ENCODE measurements around the gene CDCA5. TPM values are rescaled to one million over a fixed set of nuclear protein-coding genes. Genes with fewer than 3 reads are reported as not detected.
A peak's percentile ranks its signal among the peaks of the same experiment; 100 is the strongest.

CDCA5 gene
- total and polyA plus RNA-seq, 2 of the 4 experiments (the other 2 are of a cell fraction), result 9.1 to 14.0 TPM

DNA sequence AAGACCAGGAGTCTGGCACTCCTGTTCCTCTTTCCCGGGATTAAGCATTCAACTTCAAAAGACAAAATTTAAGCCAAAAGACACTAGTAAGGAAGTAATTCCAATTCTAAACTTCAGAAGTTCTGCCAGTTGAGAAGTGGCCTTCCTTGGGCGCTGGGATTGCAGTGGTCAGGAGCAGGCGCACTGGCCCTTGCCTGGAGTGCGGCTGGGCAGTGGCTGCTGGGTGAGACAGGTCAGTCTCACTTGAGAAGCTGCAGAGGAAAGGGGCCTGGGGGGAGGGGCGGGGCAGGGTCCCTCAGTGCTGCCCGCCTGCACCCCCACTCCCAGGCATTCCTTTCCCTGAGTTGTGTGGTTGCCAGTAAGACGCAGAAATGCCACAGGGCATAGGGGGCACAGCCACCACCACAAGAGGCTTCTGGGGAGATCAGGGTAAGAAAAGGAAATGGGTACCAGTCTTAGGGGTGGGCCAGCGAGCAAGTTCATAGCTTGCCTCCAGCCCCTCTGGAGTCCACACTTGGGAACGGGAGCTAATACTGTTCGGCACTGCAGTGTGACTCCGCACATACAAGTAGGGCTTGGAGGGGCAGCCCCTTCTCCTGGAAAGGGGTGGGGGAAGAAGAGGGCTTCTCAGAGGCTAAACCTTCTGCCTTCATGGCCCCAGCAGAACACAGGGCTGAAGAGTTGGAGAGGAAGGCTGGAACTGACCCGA lies 43.8 kb upstream of the CDCA5 start:
- intact Hi-C loops (cut with micrococcal nuclease) (no loop called here), dilution Hi-C loops (cut with HindIII; ENCODE audit: low sequenced_read_pairs, unreplicated experiment) (no loop called here), in situ Hi-C loops (cut with MboI; ENCODE audit: low sequenced_read_pairs) (no loop called here)
- no peaks in the 10 kb centered on the region for H3K9me3 ChIP-seq (ENCODE audit: control insufficient read depth, insufficient read depth, low read length)
- H4K8ac ChIP-seq (ENCODE audit: low read depth in 2 of 2, low read length in 2 of 2), result no peak overlapping the region
- H3K14ac ChIP-seq (replicated peaks; ENCODE audit: low read depth, low read length), result no peak overlapping the region
- POLR2A ChIA-PET (ENCODE audit: unreplicated experiment), result no interaction called here
- H3K4me3 ChIP-seq (ENCODE audit: insufficient read depth, low read depth, low read length), result no peak overlapping the region
- BruUV-seq (replicated peaks), result TSS peak; percentile 49
- H2AK9ac ChIP-seq (replicated peaks; ENCODE audit: low read depth, low read length, poor library complexity), result no peak overlapping the region
- H4K20me1 ChIP-seq (ENCODE audit: insufficient read depth, low read length), result peaks cover 18% of the 10 kb centered on the region
- TF ChIP-seq MXI1 (IDR thresholded peaks at IDR 0.05; ENCODE audit: borderline replicate concordance, low read depth, low read length) (no peak), CHD1 (IDR thresholded peaks at IDR 0.05; ENCODE audit: low read depth, low read length) (no peak), NFE2L2 (IDR thresholded peaks at IDR 0.05; ENCODE audit: low read depth, low read length) (no peak), FOS (IDR thresholded peaks at IDR 0.05; ENCODE audit: low read depth, low read length) (no peak), RFX5 (IDR thresholded peaks at IDR 0.05; ENCODE audit: low read depth, low read length) (no peak), RCOR1 (IDR thresholded peaks at IDR 0.05; ENCODE audit: insufficient replicate concordance, low read length) (no peak), MAFK (IDR thresholded peaks at IDR 0.05; ENCODE audit: low read depth, low read length) (no peak), BHLHE40 (IDR thresholded peaks at IDR 0.05; ENCODE audit: low read depth, low read length) (no peak), RAD21 (IDR thresholded peaks at IDR 0.05; ENCODE audit: low read length) (no peak)
- TF ChIP-seq, protein P1, sequence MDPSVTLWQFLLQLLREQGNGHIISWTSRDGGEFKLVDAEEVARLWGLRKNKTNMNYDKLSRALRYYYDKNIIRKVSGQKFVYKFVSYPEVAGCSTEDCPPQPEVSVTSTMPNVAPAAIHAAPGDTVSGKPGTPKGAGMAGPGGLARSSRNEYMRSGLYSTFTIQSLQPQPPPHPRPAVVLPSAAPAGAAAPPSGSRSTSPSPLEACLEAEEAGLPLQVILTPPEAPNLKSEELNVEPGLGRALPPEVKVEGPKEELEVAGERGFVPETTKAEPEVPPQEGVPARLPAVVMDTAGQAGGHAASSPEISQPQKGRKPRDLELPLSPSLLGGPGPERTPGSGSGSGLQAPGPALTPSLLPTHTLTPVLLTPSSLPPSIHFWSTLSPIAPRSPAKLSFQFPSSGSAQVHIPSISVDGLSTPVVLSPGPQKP (IDR thresholded peaks at IDR 0.05; ENCODE audit: borderline replicate concordance, low read depth, low read length), result no peak
- 81% methylated on average over 4 of the region's 12 CpGs; no CpG with 5 or more reads in 1 of the 2 experiments for WGBS, 2 experiments (ENCODE audit: extremely low coverage in 2 of 2, insufficient read length in 1 of 2)
- H2AK5ac ChIP-seq (ENCODE audit: low read depth, low read length), result no peak overlapping the region
- H3K4me2 ChIP-seq (ENCODE audit: low read depth, low read length), result no peak overlapping the region
- no peaks in the 10 kb centered on the region for H3K27me3 ChIP-seq (ENCODE audit: control insufficient read depth, insufficient read depth, low read length)
- no peaks in the 10 kb centered on the region for H3K4me1 ChIP-seq (ENCODE audit: control insufficient read depth, insufficient read depth, low read length)
- ATAC-seq (ENCODE audit: low read depth), result no peak
- H3K79me1 ChIP-seq (ENCODE audit: low read depth in 1 of 2, low read length in 2 of 2), result peaks cover 23 to 61% of the 10 kb centered on the region in 2 experiments
- no peak overlapping the region for H2BK15ac ChIP-seq (ENCODE audit: low read depth, low read length)
- no peak overlapping the region for H3K18ac ChIP-seq (ENCODE audit: low read depth, low read length)
- H3K9ac ChIP-seq (ENCODE audit: low read depth, low read length), result no peak overlapping the region
- no peak overlapping the region for H3K27ac ChIP-seq (ENCODE audit: insufficient read depth, low read length)
- H3K36me3 ChIP-seq (ENCODE audit: control insufficient read depth, insufficient read depth, low read length), result peaks cover 76% of the 10 kb centered on the region
- no peak overlapping the region for H3K4ac ChIP-seq (ENCODE audit: low read depth, low read length)
- no peak overlapping the region for H4K91ac ChIP-seq (ENCODE audit: insufficient read depth, low read depth, low read length)
- H3K56ac ChIP-seq (ENCODE audit: extremely low read depth, insufficient read depth, low read length), result no peak overlapping the region
- no peak overlapping the region for H2AFZ ChIP-seq (replicated peaks; ENCODE audit: low read length, poor library complexity)
- no peak overlapping the region for H2BK5ac ChIP-seq (ENCODE audit: low read depth, low read length, poor library complexity, severe bottlenecking)
- H3K23ac ChIP-seq (ENCODE audit: low read depth, low read length), result no peak overlapping the region
- CTCF ChIA-PET, result no interaction called here
- H3K9me1 ChIP-seq (ENCODE audit: insufficient read depth, low read length), result 0 out of 2 replicates have a peak, but pooled peaks cover 4% of the 10 kb centered on the region
- H2BK120ac ChIP-seq (ENCODE audit: low read depth, low read length), result no peak overlapping the region
- no peak for DNase-seq
- no peak overlapping the region for H2BK20ac ChIP-seq (ENCODE audit: low read depth, low read length)
- H4K5ac ChIP-seq (ENCODE audit: low read depth, low read length), result no peak overlapping the region
